Loucy (cell line): ENCODE results near the gene SLC5A1.

Experiments
- H2AFZ ChIP-seq: fragments of 200-600 bp; sonication (generic); 2 replicates; pipeline ENCODE4 v1.6.0; 2016; ENCODE audit warnings: antibody characterized with exemption, mild to moderate bottlenecking, low read length, moderate library complexity
- H3F3A ChIP-seq: fragments of 200-600 bp; 2 replicates; pipeline ENCODE4 v1.6.0; 2016; ENCODE audit warnings: antibody characterized with exemption, low read depth, mild to moderate bottlenecking
- H3K27me3 ChIP-seq: fragments of 200-600 bp; sonication (generic); 2 replicates; pipeline ENCODE4 v1.6.1; 2014; ENCODE audit warnings: low read length, mild to moderate bottlenecking; ENCODE audit not compliant: insufficient read depth, poor library complexity, severe bottlenecking
- H3K36me3 ChIP-seq: fragments of 200-600 bp; sonication (generic); 2 replicates; pipeline ENCODE4 v1.6.1; 2016; ENCODE audit warnings: low read length; ENCODE audit not compliant: insufficient read depth
- H3K4me1 ChIP-seq: fragments of 200-600 bp; sonication (generic); 2 replicates; pipeline ENCODE4 v1.5.1; 2014; ENCODE audit warnings: low read length, mild to moderate bottlenecking; ENCODE audit not compliant: insufficient read depth, poor library complexity, severe bottlenecking
- H3K4me2 ChIP-seq: fragments of 200-600 bp; sonication (generic); 2 replicates; pipeline ENCODE4 v1.6.0; 2014; ENCODE audit warnings: antibody characterized with exemption, low read length, low read depth, mild to moderate bottlenecking; ENCODE audit not compliant: poor library complexity, severe bottlenecking
- H3K4me3 ChIP-seq: fragments of 200-600 bp; sonication (generic); 2 replicates; pipeline ENCODE4 v1.5.1; 2014; ENCODE audit warnings: low read length, mild to moderate bottlenecking, mixed read lengths; ENCODE audit not compliant: poor library complexity, severe bottlenecking
- H3K79me2 ChIP-seq: fragments of 200-600 bp; sonication (generic); 2 replicates; pipeline ENCODE4 v1.6.1; 2014; ENCODE audit warnings: low read length; ENCODE audit not compliant: insufficient read depth
- H3K9ac ChIP-seq: fragments of 200-600 bp; sonication (generic); 2 replicates; pipeline ENCODE4 v1.6.0; 2014; ENCODE audit warnings: mild to moderate bottlenecking, low read depth, low read length, moderate library complexity; ENCODE audit not compliant: poor library complexity, severe bottlenecking
- H3K9me2 ChIP-seq: fragments of 200-600 bp; sonication (generic); replicated peaks from 2 replicates; pipeline ENCODE4 v1.6.1; 2016; ENCODE audit warnings: low read depth, low read length, mixed read lengths
- H3K9me3 ChIP-seq: fragments of 200-600 bp; sonication (generic); 2 replicates; pipeline ENCODE4 v1.6.1; 2014; ENCODE audit warnings: mild to moderate bottlenecking, antibody characterized with exemption, low read length, low read depth; ENCODE audit not compliant: insufficient read depth
- H4K20me1 ChIP-seq: fragments of 200-600 bp; sonication (generic); 2 replicates; pipeline ENCODE4 v1.6.0; 2014; ENCODE audit warnings: antibody characterized with exemption, low read length, mild to moderate bottlenecking; ENCODE audit not compliant: insufficient read depth, poor library complexity, severe bottlenecking
- EZH2phosphoT487 ChIP-seq: fragments of 200-600 bp; IDR thresholded peaks from 2 replicates; pipeline ENCODE4 v1.6.1; 2018; ENCODE audit warnings: antibody characterized with exemption, mild to moderate bottlenecking, moderate library complexity, borderline replicate concordance
- TF ChIP-seq, protein P1 (sequence below): fragments of 200-600 bp; sonication (generic); conservative IDR thresholded peaks from 2 replicates; pipeline ENCODE4 v1.5.1; 2014; ENCODE audit warnings: mild to moderate bottlenecking, antibody characterized with exemption, low read length

The SLC5A1 gene

DNA sequence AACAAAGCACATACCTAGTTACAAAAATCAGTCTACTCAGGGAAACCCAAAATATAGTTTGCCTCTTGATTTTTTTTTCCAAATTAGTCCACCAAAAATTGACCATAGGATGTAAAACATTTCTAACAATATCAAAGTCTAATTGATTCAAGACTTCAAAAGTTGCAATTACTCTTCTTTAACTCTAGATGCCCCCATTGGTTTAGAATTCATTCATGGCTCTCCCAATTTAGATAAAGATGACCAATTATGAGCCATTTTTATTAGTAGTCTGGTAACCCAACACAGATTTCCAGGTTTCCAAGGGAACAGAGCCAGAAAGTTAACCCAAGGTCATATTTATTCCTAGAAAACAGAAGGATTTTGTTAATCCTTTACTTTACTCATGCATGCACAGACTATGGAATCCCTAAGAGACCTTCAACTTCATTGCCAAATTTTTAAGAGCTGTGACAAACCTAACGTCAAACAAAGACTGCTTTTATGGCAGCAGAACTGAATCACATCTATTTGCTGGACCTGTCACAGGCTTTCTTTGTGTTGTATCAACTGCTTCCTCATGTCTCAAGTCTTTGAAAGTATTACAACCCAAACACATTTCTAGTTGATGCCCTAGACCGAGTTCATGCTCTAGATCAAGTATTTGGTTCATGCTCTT, 60.7 kb downstream of the SLC5A1 start:
- no peaks in the 10 kb centered on the region for H3K79me2 ChIP-seq
- H3K4me1 ChIP-seq: no peaks in the 10 kb centered on the region
- no peaks in the 10 kb centered on the region for H3K9me3 ChIP-seq
- H3K4me2 ChIP-seq: no peak overlapping the region
- TF ChIP-seq EZH2phosphoT487: no peak
- TF ChIP-seq, protein P1, sequence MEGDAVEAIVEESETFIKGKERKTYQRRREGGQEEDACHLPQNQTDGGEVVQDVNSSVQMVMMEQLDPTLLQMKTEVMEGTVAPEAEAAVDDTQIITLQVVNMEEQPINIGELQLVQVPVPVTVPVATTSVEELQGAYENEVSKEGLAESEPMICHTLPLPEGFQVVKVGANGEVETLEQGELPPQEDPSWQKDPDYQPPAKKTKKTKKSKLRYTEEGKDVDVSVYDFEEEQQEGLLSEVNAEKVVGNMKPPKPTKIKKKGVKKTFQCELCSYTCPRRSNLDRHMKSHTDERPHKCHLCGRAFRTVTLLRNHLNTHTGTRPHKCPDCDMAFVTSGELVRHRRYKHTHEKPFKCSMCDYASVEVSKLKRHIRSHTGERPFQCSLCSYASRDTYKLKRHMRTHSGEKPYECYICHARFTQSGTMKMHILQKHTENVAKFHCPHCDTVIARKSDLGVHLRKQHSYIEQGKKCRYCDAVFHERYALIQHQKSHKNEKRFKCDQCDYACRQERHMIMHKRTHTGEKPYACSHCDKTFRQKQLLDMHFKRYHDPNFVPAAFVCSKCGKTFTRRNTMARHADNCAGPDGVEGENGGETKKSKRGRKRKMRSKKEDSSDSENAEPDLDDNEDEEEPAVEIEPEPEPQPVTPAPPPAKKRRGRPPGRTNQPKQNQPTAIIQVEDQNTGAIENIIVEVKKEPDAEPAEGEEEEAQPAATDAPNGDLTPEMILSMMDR: peak; percentile 64
- H3F3A ChIP-seq: no peaks in the 10 kb centered on the region
- H4K20me1 ChIP-seq: no peaks in the 10 kb centered on the region
- H2AFZ ChIP-seq: no peak overlapping the region
- no peaks in the 10 kb centered on the region for H3K27me3 ChIP-seq
- H3K36me3 ChIP-seq: no peaks in the 10 kb centered on the region
- H3K9me2 ChIP-seq: no peaks in the 10 kb centered on the region
- no peak overlapping the region for H3K9ac ChIP-seq
- no peak overlapping the region for H3K4me3 ChIP-seq

DNA sequence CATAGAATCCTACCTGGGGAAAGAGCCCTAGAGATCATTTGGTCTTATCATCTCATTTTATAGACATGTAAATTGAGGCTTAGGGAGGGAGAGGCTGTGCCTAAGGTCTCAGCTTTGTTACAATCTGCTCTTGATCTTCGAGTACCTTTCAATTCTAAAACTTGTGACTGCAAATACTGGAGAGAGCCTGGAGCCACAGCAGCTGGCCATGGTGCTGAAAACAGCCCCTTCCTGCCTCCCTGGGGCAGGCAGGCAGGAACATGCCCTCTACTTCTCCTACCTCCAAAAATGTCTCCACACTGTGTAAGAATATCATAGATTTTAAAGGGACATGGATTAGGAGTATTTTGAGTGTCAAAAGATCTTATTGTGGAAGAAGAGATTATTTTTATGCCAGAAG, 63.9 kb downstream of the SLC5A1 start:
- H3F3A ChIP-seq: no peaks in the 10 kb centered on the region

DNA sequence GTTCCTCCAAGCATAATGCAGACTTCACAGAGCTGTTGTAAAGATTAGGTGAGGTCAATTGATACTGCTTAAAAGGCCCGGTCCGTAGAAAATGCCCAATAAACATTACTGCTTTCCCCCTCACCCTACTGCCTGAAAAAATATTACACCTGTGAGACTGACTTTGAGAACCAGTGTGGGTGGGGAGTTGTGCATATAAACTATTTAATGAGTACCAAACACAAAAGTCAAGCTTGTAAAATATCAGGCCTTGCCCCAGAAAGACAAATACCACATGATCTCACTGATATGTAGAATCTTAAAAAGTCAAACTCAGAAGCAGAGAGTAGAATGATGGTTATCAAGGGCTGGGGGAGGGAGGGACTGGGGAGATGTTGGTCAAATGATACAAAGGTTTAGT, 69.3 kb downstream of the SLC5A1 start:
- Histone ChIP-seq H3K9me2 (no peaks in the 10 kb centered on the region), H3K36me3 (no peaks in the 10 kb centered on the region), H3K9me3 (no peaks in the 10 kb centered on the region), H3K4me1 (no peaks in the 10 kb centered on the region), H3K4me2 (no peak overlapping the region), H3K9ac (no peak overlapping the region), H4K20me1 (no peaks in the 10 kb centered on the region), H3K79me2 (no peaks in the 10 kb centered on the region), H2AFZ (no peak overlapping the region), H3K27me3 (no peaks in the 10 kb centered on the region), H3K4me3 (no peak overlapping the region), H3F3A (no peaks in the 10 kb centered on the region)
- no peak for TF ChIP-seq EZH2phosphoT487

More for the DNA sequence above, 63.9 kb downstream of the SLC5A1 start:
- no peak overlapping the region for H3K9ac ChIP-seq
- H4K20me1 ChIP-seq: no peaks in the 10 kb centered on the region
- no peaks in the 10 kb centered on the region for H3K36me3 ChIP-seq
- TF ChIP-seq, protein P1: no peak
- TF ChIP-seq EZH2phosphoT487: no peak
- H3K79me2 ChIP-seq: no peaks in the 10 kb centered on the region
- H3K9me3 ChIP-seq: no peaks in the 10 kb centered on the region
- H3K9me2 ChIP-seq: no peaks in the 10 kb centered on the region
- no peak overlapping the region for H2AFZ ChIP-seq
- no peaks in the 10 kb centered on the region for H3K27me3 ChIP-seq
- H3K4me3 ChIP-seq: no peak overlapping the region
- H3K4me1 ChIP-seq: no peaks in the 10 kb centered on the region
- H3K4me2 ChIP-seq: no peak overlapping the region
